ENCODE data around the gene PLOD1.

Gene PLOD1

GRCh38 chr1:11981378-11982009 is 47.0 kb downstream of the PLOD1 start:
- no peak for DNase-seq (ENCODE audit: low read depth)
- no peak for TF ChIP-seq CTCF (conservative IDR thresholded peaks at IDR 0.05; ENCODE audit: low read depth, low read length)
- H3K4me3 ChIP-seq (ENCODE audit: low read length), result peak overlapping the region; percentile 97

GRCh38 chr1:11982010-11982392 is 47.5 kb downstream of the PLOD1 start:
- TF ChIP-seq CTCF (conservative IDR thresholded peaks at IDR 0.05; ENCODE audit: low read depth, low read length), result no peak
- no peak overlapping the region for H3K4me3 ChIP-seq (ENCODE audit: low read length)
- DNase-seq (ENCODE audit: low read depth), result no peak

GRCh38 chr1:11984121-11984520 is 49.6 kb downstream of the PLOD1 start:
- no peak for TF ChIP-seq CTCF (conservative IDR thresholded peaks at IDR 0.05; ENCODE audit: low read depth, low read length)
- no peak overlapping the region for H3K4me3 ChIP-seq (ENCODE audit: low read length)

GRCh38 chr1:11984576-11984975 is 50.1 kb downstream of the PLOD1 start:
- no peak for DNase-seq (ENCODE audit: low read depth)
- no peak for TF ChIP-seq CTCF (conservative IDR thresholded peaks at IDR 0.05; ENCODE audit: low read depth, low read length)
- no peak overlapping the region for H3K4me3 ChIP-seq (ENCODE audit: low read length)

More at GRCh38 chr1:11984121-11984520, 49.6 kb downstream of the PLOD1 start:
- DNase-seq (ENCODE audit: low read depth), result no peak

GRCh38 chr1:11985171-11985570 is 50.7 kb downstream of the PLOD1 start:
- no peak overlapping the region for H3K4me3 ChIP-seq (ENCODE audit: low read length)
- no peak for TF ChIP-seq CTCF (conservative IDR thresholded peaks at IDR 0.05; ENCODE audit: low read depth, low read length)
- DNase-seq (ENCODE audit: low read depth), result no peak

- no peak overlapping the region for H3K4me3 ChIP-seq (ENCODE audit: low read length)
- no peak for TF ChIP-seq CTCF (conservative IDR thresholded peaks at IDR 0.05; ENCODE audit: low read depth, low read length)
- no peak for DNase-seq (ENCODE audit: low read depth)
These were observed 51.3 kb downstream of the PLOD1 start for GRCh38 chr1:11985851-11986250.

GRCh38 chr1:11989669-11990068 is 55.2 kb downstream of the PLOD1 start:
- no peak for TF ChIP-seq CTCF (conservative IDR thresholded peaks at IDR 0.05; ENCODE audit: low read depth, low read length)
- no peak for DNase-seq (ENCODE audit: low read depth)
- no peak overlapping the region for H3K4me3 ChIP-seq (ENCODE audit: low read length)

All from retinal pigment epithelial cell (primary cell).